Panc1 (cell line): ENCODE data around the gene CPSF3. TPM values are rescaled to one million over a fixed set of nuclear protein-coding genes. Genes with fewer than 3 reads are reported as not detected.
A peak's percentile ranks its signal among the peaks of the same experiment; 100 is the strongest.

Experiments used
- ATAC-seq: fragments of 200-7000 bp; cut with Tn5 transposase; 2 replicates; pipeline ENCODE4 v1.9.1; 2020; ENCODE audit warnings: mild to moderate bottlenecking, moderate library complexity
- BruUV-seq: library from RNA; stranded (reverse); fragments of 400-500 nt; replicated peaks from 2 replicates; lab custom pipeline; 2021; lab: Mats Ljungman, UMichigan
- CTCF ChIA-PET: fragments of 300-600 bp; sonication (Branson Sonifier 250); formaldehyde crosslinking; loops from one replicate; lab custom pipeline; 2022; ENCODE audit warnings: antibody characterized with exemption; lab: Charles Lee
- POLR2A ChIA-PET: fragments of 300-600 bp; sonication (Branson Sonifier 250); formaldehyde crosslinking; loops from one replicate; lab custom pipeline; 2022; ENCODE audit warnings: antibody characterized with exemption; lab: Charles Lee
- DNase-seq: peaks from one replicate; pipeline ENCODE4 v3.0.0-alpha.2; 2010; ENCODE audit warnings: low read depth, low spot score
- H3K27ac ChIP-seq: 2 replicates; pipeline ENCODE4 v1.5.1; 2011; ENCODE audit warnings: mild to moderate bottlenecking, low read length, inconsistent platforms
- H3K27me3 ChIP-seq: fragments of 200-500 bp; sonication (Bioruptor generic); 2 replicates; pipeline ENCODE4 v1.6.0; 2014; ENCODE audit warnings: low read length, inconsistent platforms; ENCODE audit not compliant: control insufficient read depth, insufficient read depth
- H3K36me3 ChIP-seq: fragments of 200-500 bp; sonication (Bioruptor generic); 2 replicates; pipeline ENCODE4 v1.5.1; 2014; ENCODE audit warnings: inconsistent platforms, mild to moderate bottlenecking, low read length, moderate library complexity; ENCODE audit not compliant: control insufficient read depth, insufficient read depth
- H3K4me1 ChIP-seq: 2 replicates; pipeline ENCODE4 v1.5.1; 2011; ENCODE audit warnings: inconsistent platforms, mild to moderate bottlenecking, low read length, moderate library complexity; ENCODE audit not compliant: control insufficient read depth, insufficient read depth
- H3K4me3 ChIP-seq, 2 experiments: 2 replicates each; pipeline ENCODE4 v1.5.1; 2011 to 2012; ENCODE audit warnings: low read depth in 2 of 2, low read length in 2 of 2, mild to moderate bottlenecking in 2 of 2, inconsistent platforms in 1 of 2, moderate library complexity in 1 of 2
- H3K9me3 ChIP-seq: fragments of 200-500 bp; sonication (Bioruptor generic); 2 replicates; pipeline ENCODE4 v1.5.1; 2014; ENCODE audit warnings: low read depth, mild to moderate bottlenecking, inconsistent platforms, low read length, moderate library complexity; ENCODE audit not compliant: control insufficient read depth, insufficient read depth
- POLR2AphosphoS5 ChIP-seq: IDR thresholded peaks from 2 replicates; pipeline ENCODE4 v1.6.1; 2012; ENCODE audit warnings: mild to moderate bottlenecking, low read depth, low read length, moderate library complexity
- SIN3A ChIP-seq: IDR thresholded peaks from 2 replicates; pipeline ENCODE4 v1.6.1; 2012; ENCODE audit warnings: low read depth, mild to moderate bottlenecking, low read length, moderate library complexity, borderline replicate concordance; ENCODE audit not compliant: insufficient read depth
- TCF7L2 ChIP-seq: IDR thresholded peaks from 2 replicates; pipeline ENCODE4 v1.6.1; 2011; ENCODE audit warnings: mild to moderate bottlenecking, low read depth, low read length, inconsistent platforms
- in situ Hi-C: cut with HindIII; loops from 2 replicates; pipeline ENCODE4 v1.10.0; 2016; ENCODE audit warnings: low sequenced_read_pairs, low pct_unique_long_range_greater_than_20kb
- intact Hi-C: fragments of 100-400 bp; cut with micrococcal nuclease; formaldehyde crosslinking; loops from one replicate; pipeline ENCODE4 v1.10.0; 2022; ENCODE audit not compliant: unreplicated experiment
- total RNA-seq: library from RNA; stranded (reverse); gene quantifications from one replicate; pipeline ENCODE4 v1.2.1, GENCODE V29; 2021; ENCODE audit not compliant: unreplicated experiment
- TF ChIP-seq, protein P1 (sequence below), 2 experiments: IDR thresholded peaks; 2 replicates each; pipeline ENCODE4 v1.6.1; 2011 to 2012; ENCODE audit warnings: low read depth in 2 of 2, control low read depth in 1 of 2, low read length in 1 of 2, mild to moderate bottlenecking in 1 of 2, moderate library complexity in 1 of 2; ENCODE audit not compliant: insufficient read depth in 1 of 2
- TF ChIP-seq, protein P2 (sequence below): fragments of 450-650 bp; IDR thresholded peaks from 2 replicates; pipeline ENCODE4 v1.5.1; 2017; ENCODE audit warnings: mild to moderate bottlenecking

The CPSF3 gene
- total RNA-seq, 1 experiment from 2014 or later, result 54.1 TPM

DNA sequence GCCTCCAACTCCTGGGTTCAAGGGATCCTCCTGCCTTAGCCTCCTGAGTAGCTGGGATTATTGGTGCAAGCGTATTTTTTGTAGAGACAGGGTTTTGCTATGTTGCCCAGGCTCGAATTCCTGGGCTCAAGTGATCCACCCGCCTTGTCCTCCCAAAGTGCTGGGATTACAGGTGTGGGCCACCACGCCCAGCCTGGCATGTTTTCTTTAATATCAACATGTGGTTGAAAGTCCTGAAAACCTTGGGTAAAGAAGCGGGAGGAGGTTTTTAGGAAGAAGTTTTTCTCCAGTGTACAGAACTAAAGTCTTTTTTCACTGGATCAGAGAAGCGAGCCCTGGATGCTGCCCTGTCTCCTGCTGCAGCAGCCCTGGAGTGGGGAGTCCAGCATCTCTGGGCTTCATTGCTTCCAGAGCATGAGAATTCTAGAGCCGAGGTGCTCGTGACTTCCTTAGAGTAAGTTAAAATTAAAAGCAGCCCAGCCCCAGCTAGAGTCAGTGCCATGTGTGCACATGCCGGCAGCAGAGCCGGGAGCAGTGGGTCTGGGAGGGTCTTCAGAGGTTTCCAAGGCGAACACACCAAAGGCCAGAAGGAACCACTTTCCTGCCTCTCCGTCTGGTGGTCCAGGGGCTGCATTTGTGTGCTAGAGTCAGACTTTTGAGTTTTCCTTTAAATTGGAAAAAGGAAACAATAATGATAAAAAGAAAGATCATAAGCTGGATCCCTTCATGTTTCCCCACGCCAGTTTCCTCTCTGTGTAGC, 31.3 kb upstream of the CPSF3 start:
- Histone ChIP-seq H3K36me3 (peaks cover 16% of the 10 kb centered on the region), H3K4me3 (no peak overlapping the region), H3K27ac (peak overlapping the region; percentile 32; the same call in 1 of the 2 replicates), H3K9me3 (no peaks in the 10 kb centered on the region), H3K27me3 (no peaks in the 10 kb centered on the region), H3K4me1 (no peaks in the 10 kb centered on the region; the same call in 1 of the 2 replicates)
- no peak for DNase-seq
- ATAC-seq, result no peak
- intact Hi-C loops, result no loop called here
- in situ Hi-C loops, result no loop called here
- CTCF ChIA-PET, result no interaction called here
- TF ChIP-seq SIN3A, result no peak
- TF ChIP-seq POLR2AphosphoS5, result no peak
- TF ChIP-seq, protein P1, sequence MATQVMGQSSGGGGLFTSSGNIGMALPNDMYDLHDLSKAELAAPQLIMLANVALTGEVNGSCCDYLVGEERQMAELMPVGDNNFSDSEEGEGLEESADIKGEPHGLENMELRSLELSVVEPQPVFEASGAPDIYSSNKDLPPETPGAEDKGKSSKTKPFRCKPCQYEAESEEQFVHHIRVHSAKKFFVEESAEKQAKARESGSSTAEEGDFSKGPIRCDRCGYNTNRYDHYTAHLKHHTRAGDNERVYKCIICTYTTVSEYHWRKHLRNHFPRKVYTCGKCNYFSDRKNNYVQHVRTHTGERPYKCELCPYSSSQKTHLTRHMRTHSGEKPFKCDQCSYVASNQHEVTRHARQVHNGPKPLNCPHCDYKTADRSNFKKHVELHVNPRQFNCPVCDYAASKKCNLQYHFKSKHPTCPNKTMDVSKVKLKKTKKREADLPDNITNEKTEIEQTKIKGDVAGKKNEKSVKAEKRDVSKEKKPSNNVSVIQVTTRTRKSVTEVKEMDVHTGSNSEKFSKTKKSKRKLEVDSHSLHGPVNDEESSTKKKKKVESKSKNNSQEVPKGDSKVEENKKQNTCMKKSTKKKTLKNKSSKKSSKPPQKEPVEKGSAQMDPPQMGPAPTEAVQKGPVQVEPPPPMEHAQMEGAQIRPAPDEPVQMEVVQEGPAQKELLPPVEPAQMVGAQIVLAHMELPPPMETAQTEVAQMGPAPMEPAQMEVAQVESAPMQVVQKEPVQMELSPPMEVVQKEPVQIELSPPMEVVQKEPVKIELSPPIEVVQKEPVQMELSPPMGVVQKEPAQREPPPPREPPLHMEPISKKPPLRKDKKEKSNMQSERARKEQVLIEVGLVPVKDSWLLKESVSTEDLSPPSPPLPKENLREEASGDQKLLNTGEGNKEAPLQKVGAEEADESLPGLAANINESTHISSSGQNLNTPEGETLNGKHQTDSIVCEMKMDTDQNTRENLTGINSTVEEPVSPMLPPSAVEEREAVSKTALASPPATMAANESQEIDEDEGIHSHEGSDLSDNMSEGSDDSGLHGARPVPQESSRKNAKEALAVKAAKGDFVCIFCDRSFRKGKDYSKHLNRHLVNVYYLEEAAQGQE (IDR thresholded peaks at IDR 0.05; ENCODE audit: insufficient read depth in 1 of 2, low read depth in 2 of 2, low read length in 1 of 2), result no peak
- no peak for TF ChIP-seq TCF7L2
- TF ChIP-seq, protein P2, sequence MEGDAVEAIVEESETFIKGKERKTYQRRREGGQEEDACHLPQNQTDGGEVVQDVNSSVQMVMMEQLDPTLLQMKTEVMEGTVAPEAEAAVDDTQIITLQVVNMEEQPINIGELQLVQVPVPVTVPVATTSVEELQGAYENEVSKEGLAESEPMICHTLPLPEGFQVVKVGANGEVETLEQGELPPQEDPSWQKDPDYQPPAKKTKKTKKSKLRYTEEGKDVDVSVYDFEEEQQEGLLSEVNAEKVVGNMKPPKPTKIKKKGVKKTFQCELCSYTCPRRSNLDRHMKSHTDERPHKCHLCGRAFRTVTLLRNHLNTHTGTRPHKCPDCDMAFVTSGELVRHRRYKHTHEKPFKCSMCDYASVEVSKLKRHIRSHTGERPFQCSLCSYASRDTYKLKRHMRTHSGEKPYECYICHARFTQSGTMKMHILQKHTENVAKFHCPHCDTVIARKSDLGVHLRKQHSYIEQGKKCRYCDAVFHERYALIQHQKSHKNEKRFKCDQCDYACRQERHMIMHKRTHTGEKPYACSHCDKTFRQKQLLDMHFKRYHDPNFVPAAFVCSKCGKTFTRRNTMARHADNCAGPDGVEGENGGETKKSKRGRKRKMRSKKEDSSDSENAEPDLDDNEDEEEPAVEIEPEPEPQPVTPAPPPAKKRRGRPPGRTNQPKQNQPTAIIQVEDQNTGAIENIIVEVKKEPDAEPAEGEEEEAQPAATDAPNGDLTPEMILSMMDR, result no peak
- BruUV-seq, result no TSS peak
- POLR2A ChIA-PET, result no interaction called here

- POLR2A ChIA-PET, result no interaction called here
Measured at GRCh38 chr2:9392898-9393765, 30.3 kb upstream of the CPSF3 start.

More at GRCh38 chr2:9392898-9393765, 30.3 kb upstream of the CPSF3 start:
- intact Hi-C loops (no loop called here), in situ Hi-C loops (no loop called here)
- ATAC-seq (no peak), DNase-seq (no peak)
- Histone ChIP-seq H3K4me1 (no peaks in the 10 kb centered on the region; the same call in 1 of the 2 replicates), H3K27me3 (no peaks in the 10 kb centered on the region), H3K9me3 (no peaks in the 10 kb centered on the region), H3K36me3 (peaks cover 14% of the 10 kb centered on the region), H3K4me3 (no peak overlapping the region), H3K27ac (peak overlapping the region; percentile 32; the same call in 1 of the 2 replicates)
- TF ChIP-seq POLR2AphosphoS5, result no peak
- no peak for TF ChIP-seq TCF7L2
- TF ChIP-seq SIN3A, result no peak
- TF ChIP-seq, protein P2, result no peak
- TF ChIP-seq, protein P1 (IDR thresholded peaks at IDR 0.05; ENCODE audit: insufficient read depth in 1 of 2, low read depth in 2 of 2, low read length in 1 of 2), result no peak
- no TSS peak for BruUV-seq
- CTCF ChIA-PET, result no interaction called here
